Panc1 (cell line): ENCODE data around the gene ELMOD1.

Source experiments
- CTCF ChIP-seq: fragments of 450-650 bp; IDR thresholded peaks from 2 replicates; pipeline ENCODE4 v1.5.1; 2017; ENCODE audit warnings: mild to moderate bottlenecking
- POLR2AphosphoS5 ChIP-seq: IDR thresholded peaks from 2 replicates; pipeline ENCODE4 v1.6.1; 2012; ENCODE audit warnings: mild to moderate bottlenecking, low read depth, low read length, moderate library complexity
- REST ChIP-seq, 2 experiments: IDR thresholded peaks; 2 replicates each; pipeline ENCODE4 v1.6.1; 2011 to 2012; ENCODE audit warnings: low read depth in 2 of 2, control low read depth in 1 of 2, low read length in 1 of 2, mild to moderate bottlenecking in 1 of 2, moderate library complexity in 1 of 2; ENCODE audit not compliant: insufficient read depth in 1 of 2
- SIN3A ChIP-seq: IDR thresholded peaks from 2 replicates; pipeline ENCODE4 v1.6.1; 2012; ENCODE audit warnings: low read depth, mild to moderate bottlenecking, low read length, moderate library complexity, borderline replicate concordance; ENCODE audit not compliant: insufficient read depth
- TCF7L2 ChIP-seq: IDR thresholded peaks from 2 replicates; pipeline ENCODE4 v1.6.1; 2011; ENCODE audit warnings: mild to moderate bottlenecking, low read depth, low read length, inconsistent platforms

- TF ChIP-seq CTCF (no peak), REST (IDR thresholded peaks at IDR 0.05; ENCODE audit: insufficient read depth in 1 of 2, low read depth in 2 of 2, low read length in 1 of 2) (no peak), POLR2AphosphoS5 (no peak), TCF7L2 (no peak), SIN3A (no peak)
Measured at GRCh38 chr11:107655602-107656001, 64.7 kb downstream of the ELMOD1 start.
